GM19035 (cell line): ENCODE measurements around the gene RAB23.
"Not testable (repeated sequence)": the region's sequence is repeated elsewhere in the genome, so short reads cannot be mapped to it uniquely, and the experiment has no call there.

ENCODE experiments used
- ATAC-seq: cut with Tn5 transposase; IDR thresholded peaks from one replicate; pipeline ENCODE4 v1.9.1; 2021; ENCODE audit not compliant: unreplicated experiment

The RAB23 gene

GRCh38 chr6:57243526-57243925, 21.4 kb upstream of the RAB23 start:
- ATAC-seq: not testable (repeated sequence)

- ATAC-seq: no peak
Observed at GRCh38 chr6:57242505-57242904, 20.4 kb upstream of the RAB23 start.

- no peak for ATAC-seq
Observed at GRCh38 chr6:57226221-57226620, 4.1 kb upstream of the RAB23 start.

GRCh38 chr6:57224769-57225515, 2.8 kb upstream of the RAB23 start:
- ATAC-seq: no peak

- no peak for ATAC-seq
Observed at GRCh38 chr6:57222743-57223077, 603 bp upstream of the RAB23 start.

- peak; percentile 54 for ATAC-seq
Observed at GRCh38 chr6:57221191-57221935, 744 bp downstream of the RAB23 start.

- no peak for ATAC-seq
Observed at GRCh38 chr6:57220083-57220703, 1.9 kb downstream of the RAB23 start.

- ATAC-seq: no peak
Observed at GRCh38 chr6:57217270-57217669, 4.8 kb downstream of the RAB23 start.

- no peak for ATAC-seq
Observed at GRCh38 chr6:57216235-57217101, 5.6 kb downstream of the RAB23 start.

GRCh38 chr6:57215260-57215659, 6.8 kb downstream of the RAB23 start:
- no peak for ATAC-seq

- ATAC-seq: no peak
Observed at GRCh38 chr6:57210060-57210459, 12.0 kb downstream of the RAB23 start.

- no peak for ATAC-seq
Observed at GRCh38 chr6:57209030-57209429, 13.1 kb downstream of the RAB23 start.

GRCh38 chr6:57207872-57208271, 14.2 kb downstream of the RAB23 start:
- no peak for ATAC-seq

- no peak for ATAC-seq
Observed at GRCh38 chr6:57207141-57207540, 15.0 kb downstream of the RAB23 start.

- ATAC-seq: no peak
Observed at GRCh38 chr6:57205550-57206328, 16.4 kb downstream of the RAB23 start.

- ATAC-seq: no peak
Observed at GRCh38 chr6:57201718-57202117, 20.4 kb downstream of the RAB23 start.

- no peak for ATAC-seq
Observed at GRCh38 chr6:57198926-57199636, 23.0 kb downstream of the RAB23 start.

GRCh38 chr6:57195457-57195856, 26.6 kb downstream of the RAB23 start:
- ATAC-seq: no peak

GRCh38 chr6:57193177-57193576, 28.9 kb downstream of the RAB23 start:
- no peak for ATAC-seq

- no peak for ATAC-seq
Observed at GRCh38 chr6:57190140-57190539, 32.0 kb downstream of the RAB23 start.
